OCI-M2 (cell line): Measurements from ENCODE around the gene RGS6.
"Not testable (repeated sequence)": the region's sequence is repeated elsewhere in the genome, so short reads cannot be mapped to it uniquely, and the experiment has no call there.

Experiments used
- DNase-seq: peaks from one replicate; lab custom pipeline; 2025; ENCODE audit not compliant: unreplicated experiment; lab: John Stamatoyannopoulos, UW

Gene RGS6

DNA sequence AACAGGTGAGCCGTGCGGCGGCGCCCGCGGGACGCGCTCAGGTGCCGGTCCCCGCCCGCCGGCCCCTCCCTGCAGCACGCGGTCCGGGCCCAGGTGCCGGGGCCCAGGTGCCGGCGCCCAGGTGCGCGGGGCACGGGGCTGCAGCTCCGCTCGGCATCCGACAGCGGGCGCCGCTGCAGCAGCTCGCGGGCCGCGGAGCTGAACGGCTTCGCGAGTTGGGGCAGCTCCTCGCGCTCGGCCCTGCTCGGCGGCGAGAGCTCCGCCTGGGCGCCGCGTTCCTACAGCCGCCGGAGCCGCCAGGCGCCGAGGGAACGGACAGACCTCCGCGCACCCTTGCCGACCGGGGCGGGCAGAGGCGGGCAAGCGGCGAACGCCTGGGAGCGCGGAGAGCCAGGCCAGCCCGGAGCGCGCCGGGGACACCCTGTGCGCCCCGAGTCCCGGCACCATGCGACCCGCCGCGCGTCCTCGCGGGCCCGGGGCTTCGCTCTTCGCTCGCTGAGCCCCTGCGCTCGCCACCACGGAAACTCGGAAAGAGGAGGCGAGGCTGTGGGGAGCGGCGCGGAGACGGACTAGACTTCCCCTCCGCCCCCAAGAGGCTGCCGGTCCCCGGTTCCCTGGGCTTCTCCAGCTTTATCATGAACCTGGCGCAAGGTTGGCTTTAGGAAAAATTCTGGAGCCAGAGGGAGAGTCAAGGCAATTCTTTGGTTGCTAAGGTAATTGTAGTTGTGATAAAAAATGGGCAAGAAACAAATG is at the start of gene RGS6:
Gene RGS6, plus strand, starts transcription at position 201 of the 753 bp plus-strand sequence.
- DNase-seq = no peak

- DNase-seq = no peak
Measured at GRCh38 chr14:71883094-71883493, 49.1 kb upstream of the RGS6 start.

DNA sequence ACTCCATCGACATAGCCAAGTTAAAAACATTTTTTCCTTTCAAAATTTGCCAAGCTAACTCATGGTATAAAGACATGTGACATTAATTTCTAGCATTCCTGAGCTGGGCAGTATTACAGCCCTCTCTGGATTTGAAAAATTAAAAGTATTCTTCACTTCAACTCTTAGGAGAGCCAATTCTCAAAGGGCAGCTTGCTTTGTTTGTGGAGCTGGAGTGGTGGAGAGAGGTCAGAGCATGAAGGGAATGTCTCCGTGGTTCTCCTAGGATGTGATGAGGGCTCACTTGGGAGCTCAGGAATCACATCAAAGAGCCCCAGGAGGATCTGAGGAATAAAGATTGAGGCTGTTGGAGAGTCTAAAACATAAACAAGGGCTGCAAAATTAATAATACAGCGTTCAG is 46.9 kb upstream of the RGS6 start:
- DNase-seq = no peak

DNA sequence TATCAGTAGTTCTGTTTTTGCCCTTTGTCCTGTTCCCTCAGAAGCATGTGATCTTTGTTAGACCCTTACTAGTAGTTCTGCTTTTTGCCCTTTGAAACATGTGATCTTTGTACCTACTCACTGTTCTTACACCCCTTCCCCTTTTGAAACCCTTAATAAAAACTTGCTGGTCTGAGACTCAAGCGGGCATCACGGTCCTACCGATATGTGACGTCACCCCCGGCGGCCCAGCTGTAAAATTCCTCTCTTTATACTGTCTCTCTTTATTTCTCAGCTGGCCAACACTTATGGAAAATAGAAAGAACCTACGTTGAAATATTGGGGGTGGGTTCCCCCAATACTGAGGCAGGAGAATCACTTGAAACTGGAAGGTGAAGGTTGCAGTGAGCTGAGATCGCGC is 44.4 kb upstream of the RGS6 start:
- not testable (repeated sequence) for DNase-seq

DNA sequence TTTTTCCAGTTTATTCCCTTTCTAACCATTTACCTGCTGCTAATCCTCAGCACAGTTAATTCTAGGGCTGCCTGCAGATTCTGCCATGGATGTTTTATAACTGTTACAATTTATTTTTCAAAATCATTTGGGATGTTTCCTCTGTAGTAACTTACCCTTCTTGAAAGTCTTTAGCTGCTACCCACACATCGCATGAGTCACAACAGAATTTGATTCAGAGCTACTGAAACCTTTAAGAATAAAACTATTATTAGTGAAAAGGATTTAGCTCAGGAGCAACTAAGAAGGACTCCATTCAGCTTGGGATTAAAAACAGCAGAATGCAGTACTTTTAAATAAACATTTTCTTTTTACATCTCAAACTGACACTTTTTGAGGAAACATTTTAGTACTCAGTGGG is 41.7 kb upstream of the RGS6 start:
- no peak for DNase-seq

GRCh38 chr14:71891185-71891584 is 41.0 kb upstream of the RGS6 start:
- DNase-seq = no peak

GRCh38 chr14:71891970-71892369 is 40.3 kb upstream of the RGS6 start:
- no peak for DNase-seq

DNA sequence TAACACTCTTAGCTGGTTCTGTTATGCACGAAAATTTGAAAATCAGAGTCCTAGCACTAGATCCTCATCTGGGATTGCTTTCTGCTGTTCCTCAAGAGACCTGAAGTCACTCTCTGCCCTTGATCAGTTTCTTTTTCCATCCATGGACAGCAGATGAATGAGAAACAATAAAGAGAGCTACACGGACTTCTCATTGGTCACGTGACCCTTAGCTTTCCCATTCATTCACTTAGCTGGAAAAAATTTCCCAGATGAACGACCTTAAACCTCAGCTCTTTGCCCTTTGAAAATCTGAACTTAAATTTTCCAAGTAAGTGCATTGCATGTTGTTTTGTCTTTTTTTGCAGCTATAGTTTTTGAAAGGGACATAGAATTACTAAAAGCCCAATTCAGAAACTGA is 27.2 kb upstream of the RGS6 start:
- DNase-seq = no peak

GRCh38 chr14:71905860-71906259 is 26.4 kb upstream of the RGS6 start:
- no peak for DNase-seq

- no peak for DNase-seq
Measured at GRCh38 chr14:71907793-71908515, 24.3 kb upstream of the RGS6 start.

DNA sequence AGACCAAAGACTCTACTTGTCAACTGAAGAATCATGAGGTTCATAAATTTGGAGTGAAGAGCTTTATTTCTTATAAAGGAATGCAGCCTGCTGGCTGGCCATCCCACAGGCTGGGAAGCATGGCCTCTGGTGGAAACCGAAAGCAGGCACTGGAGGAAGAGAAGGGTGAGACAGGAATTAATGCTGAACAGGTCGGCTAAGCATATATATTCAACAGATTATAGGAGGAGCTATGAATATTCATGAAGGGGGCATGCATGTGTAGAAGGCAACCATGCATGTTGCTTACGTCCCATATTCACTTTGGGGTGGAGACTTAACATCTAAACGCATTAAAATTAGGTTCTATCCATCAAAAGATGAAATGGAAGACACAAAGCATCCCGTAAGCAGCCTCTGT is 20.6 kb upstream of the RGS6 start:
- DNase-seq = no peak

DNA sequence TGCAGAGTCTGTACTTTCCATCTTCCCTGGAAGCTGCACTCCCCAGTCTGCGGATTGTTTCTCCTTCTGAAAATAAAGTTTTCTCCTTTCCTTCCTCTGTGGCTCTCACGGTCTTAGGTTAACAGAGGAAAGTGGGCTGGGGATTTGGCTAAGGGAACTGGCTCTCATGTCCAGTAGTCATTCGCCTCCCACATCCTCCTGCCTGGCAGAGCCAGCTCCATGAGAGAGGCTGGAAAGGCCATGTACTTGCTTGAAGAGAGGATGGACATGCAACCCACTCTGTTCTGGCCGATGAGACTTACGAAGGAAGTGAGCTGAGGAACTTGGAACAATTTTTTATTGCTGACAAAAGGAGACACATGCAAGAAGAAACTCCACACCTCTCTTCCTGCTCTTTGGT is 18.9 kb upstream of the RGS6 start:
- no peak for DNase-seq

- no peak for DNase-seq
Measured at GRCh38 chr14:71918955-71919354, 13.3 kb upstream of the RGS6 start.

DNA sequence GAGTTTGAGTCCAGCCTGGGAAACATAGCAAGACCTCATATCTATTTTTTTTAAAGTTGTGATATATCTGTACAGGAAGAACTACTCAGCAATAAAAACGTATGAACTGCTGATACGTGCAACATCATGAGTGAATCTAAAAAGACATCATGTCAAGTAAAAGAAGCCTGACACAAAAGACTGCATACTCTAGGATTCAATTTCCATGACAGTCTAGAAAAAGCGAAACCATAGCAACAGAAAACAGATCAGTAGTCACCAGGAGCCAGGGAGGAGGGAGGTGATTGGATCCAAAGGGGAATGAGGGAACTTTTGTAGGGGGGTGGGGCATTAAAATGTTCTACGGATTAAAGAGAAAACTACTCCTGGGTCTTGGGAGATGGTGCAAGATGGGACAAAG is 8.7 kb upstream of the RGS6 start:
- no peak for DNase-seq

DNA sequence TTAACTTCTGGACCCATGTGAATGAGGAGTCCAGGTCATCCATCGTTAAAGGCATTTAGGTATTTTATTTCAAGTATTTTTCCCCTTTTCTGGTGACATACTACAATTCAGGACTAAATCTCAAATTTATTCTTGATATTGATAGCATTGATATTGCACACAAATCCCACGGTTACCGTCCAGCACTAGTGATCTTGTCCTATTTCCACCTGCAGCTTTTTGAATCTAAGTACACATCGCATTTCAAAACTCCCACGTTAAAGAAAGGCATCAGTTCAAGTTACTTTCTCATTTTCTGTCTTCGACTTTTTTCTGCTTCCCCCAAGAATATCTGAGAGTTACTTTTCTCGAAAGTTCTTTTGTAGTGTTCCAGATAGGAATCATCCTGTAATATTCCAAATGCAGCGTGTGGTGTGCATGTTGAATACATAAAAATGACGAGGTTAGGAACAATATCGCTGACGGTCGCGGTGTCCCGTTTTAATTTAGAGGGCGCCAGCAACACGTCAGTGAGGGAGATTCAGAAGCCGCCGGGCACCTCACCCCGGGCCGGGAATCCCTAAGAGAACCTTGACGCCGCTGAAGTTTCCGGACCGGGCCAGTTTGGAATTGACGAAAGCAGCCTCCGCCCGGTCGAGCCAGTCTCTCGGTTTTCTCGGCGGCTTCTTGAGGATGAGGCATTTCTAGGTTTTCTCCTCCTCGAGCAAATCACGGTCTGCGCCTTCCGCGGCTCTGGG is 569 bp upstream of the RGS6 start:
- DNase-seq = no peak

- no peak for DNase-seq
Measured at GRCh38 chr14:71933001-71933587, 865 bp downstream of the RGS6 start.

DNA sequence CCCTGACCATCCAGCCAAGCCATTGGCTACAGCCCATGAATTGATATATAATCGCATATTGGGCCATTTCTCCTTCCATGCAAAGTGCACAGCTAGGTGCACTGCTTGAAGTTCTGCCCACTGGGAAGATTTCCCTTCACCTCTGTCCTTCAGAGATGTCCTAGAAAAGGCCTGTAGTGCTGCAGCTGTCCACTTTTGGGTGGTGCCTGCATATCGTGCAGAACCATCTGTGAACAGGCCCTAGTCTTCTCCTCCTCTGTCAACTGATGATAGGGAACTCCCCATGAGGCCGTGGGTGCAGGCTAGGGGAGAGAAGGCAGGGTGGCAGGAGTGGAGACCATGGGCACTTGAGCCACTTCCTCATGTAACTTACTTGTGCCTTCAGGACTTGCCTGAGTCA is 6.0 kb downstream of the RGS6 start:
- not testable (repeated sequence) for DNase-seq

DNA sequence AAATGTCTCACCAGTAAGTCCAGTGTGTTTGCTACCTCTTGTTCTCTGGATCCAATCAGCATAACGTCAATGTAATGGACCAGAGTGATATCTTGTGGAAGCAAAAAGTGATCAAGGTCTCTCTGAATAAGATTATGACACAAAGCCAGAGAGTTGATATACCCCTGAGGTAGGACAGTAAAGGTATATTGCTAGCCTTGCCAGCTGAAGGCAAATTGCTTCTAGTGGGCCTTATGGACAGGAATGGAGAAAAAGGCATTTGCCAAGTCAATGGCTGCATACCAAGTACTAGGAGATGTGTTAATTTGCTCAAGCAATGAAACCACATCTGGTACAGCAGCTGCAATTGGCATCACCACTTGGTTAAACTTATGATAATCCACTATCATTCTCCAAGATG is 7.1 kb downstream of the RGS6 start:
- DNase-seq = not testable (repeated sequence)

- DNase-seq = not testable (repeated sequence)
Measured at GRCh38 chr14:71940500-71940899, 8.3 kb downstream of the RGS6 start.

GRCh38 chr14:71941616-71942015 is 9.4 kb downstream of the RGS6 start:
- not testable (repeated sequence) for DNase-seq

DNA sequence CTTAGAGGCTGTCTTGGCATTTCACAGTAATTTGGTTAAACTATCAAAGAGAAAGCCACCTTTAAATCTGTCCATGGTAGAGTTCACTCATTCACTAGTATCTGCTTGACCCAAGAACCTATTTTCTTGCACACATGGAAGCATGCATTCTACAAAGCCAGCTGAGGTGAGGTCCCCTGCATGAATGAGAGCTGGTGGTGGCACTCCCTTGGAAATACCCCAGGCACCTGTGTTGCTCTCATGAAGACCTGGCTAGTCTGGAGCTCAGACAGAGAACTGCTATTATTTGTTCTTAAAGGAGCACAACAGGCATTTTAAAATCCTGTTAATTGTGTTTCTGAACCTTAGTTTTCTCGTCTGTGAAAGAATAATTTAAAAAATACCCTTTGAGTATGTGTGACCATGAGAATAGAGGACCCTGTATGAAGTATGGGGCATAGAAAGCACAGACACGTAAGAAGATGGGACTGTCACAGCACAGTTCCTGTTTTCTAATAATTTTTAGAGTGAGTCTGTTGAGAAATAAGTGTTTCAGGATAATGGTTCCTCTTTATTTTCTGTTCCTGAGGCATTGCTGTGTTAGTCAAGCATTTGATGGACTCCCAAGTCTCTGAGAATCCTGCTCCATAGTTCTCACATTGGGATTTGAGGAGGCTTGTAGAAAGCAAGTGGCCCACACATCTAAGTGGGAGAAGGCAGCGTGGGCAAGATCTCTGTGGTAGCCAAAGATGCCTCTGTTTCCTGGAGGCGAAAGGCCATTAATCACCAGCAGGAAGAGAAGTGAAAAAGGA is 10.9 kb downstream of the RGS6 start:
- DNase-seq = no peak
